ENCODE data around the gene KPNA2. TPM values are rescaled to one million over a fixed set of nuclear protein-coding genes. Genes with fewer than 3 reads are reported as not detected.

Gene KPNA2
- total RNA-seq: 10 to 100 TPM; 19.7 to 21.9 (median 20.5) TPM

- Histone ChIP-seq H3K36me3 (no peaks in the 10 kb centered on the region), H3K4me1 (peaks cover 0 to 8% of the 10 kb centered on the region in 2 donors), H3K9me3 (no peaks in the 10 kb centered on the region), H3K27ac (peak within 1 kb of the TSS; percentile 38 to 73), H3K4me3 (peak within 1 kb of the TSS; percentile 79 to 94 (median 91)), H3K27me3 (no peaks in the 10 kb centered on the region)
- TF ChIP-seq POLR2A (IDR thresholded peaks at IDR 0.05) (no peak), POLR2AphosphoS5 (IDR thresholded peaks at IDR 0.05) (peak in 2 of 3 donors; percentile 69 to 71)
- DNase-seq (ENCODE audit: low spot score in 2 of 2): peak; percentile 92
- intact Hi-C loops (cut with DNase I; ENCODE audit: low total_unique reads): no loop called here
Observed at GRCh38 chr17:68035523-68036303, at the start of gene KPNA2. KPNA2 (plus strand) TSS chr17:68035735; CDS start chr17:68037133, 1,398 bp downstream.

GRCh38 chr17:67990909-67991308 lies 44.6 kb upstream of the KPNA2 start:
- Histone ChIP-seq H3K4me3 (no peak overlapping the region), H3K36me3 (no peaks in the 10 kb centered on the region), H3K27me3 (no peaks in the 10 kb centered on the region), H3K4me1 (peaks cover 4 to 5% of the 10 kb centered on the region in 2 donors), H3K27ac (no peak overlapping the region), H3K9me3 (no peaks in the 10 kb centered on the region)
- TF ChIP-seq POLR2A (IDR thresholded peaks at IDR 0.05) (no peak), CTCF (IDR thresholded peaks at IDR 0.05) (no peak), POLR2AphosphoS5 (IDR thresholded peaks at IDR 0.05) (no peak)
- intact Hi-C loops (cut with DNase I; ENCODE audit: low total_unique reads): no loop called here
- no peak for DNase-seq (ENCODE audit: low spot score in 2 of 2)

GRCh38 chr17:67992548-67993152 lies 42.9 kb upstream of the KPNA2 start:
- intact Hi-C loops (cut with DNase I; ENCODE audit: low total_unique reads): no loop called here
- peak overlapping the region; percentile 47 to 96 (median 65) for H3K4me3 ChIP-seq
- H3K9me3 ChIP-seq: no peaks in the 10 kb centered on the region
- H3K4me1 ChIP-seq: peaks cover 4 to 5% of the 10 kb centered on the region in 2 donors
- no peak for DNase-seq (ENCODE audit: low spot score in 2 of 2)
- TF ChIP-seq CTCF (IDR thresholded peaks at IDR 0.05): no peak
- no peak for TF ChIP-seq POLR2AphosphoS5 (IDR thresholded peaks at IDR 0.05)
- TF ChIP-seq POLR2A (IDR thresholded peaks at IDR 0.05): no peak
- no peaks in the 10 kb centered on the region for H3K27me3 ChIP-seq
- peak overlapping the region; percentile 85 to 99 for H3K27ac ChIP-seq
- no peaks in the 10 kb centered on the region for H3K36me3 ChIP-seq

GRCh38 chr17:67993153-67993997 lies 42.2 kb upstream of the KPNA2 start:
- intact Hi-C loops (cut with DNase I; ENCODE audit: low total_unique reads): no loop called here

More at GRCh38 chr17:67993153-67993997, 42.2 kb upstream of the KPNA2 start:
- H3K9me3 ChIP-seq: no peaks in the 10 kb centered on the region
- peak overlapping the region; percentile 93 to 99 for H3K27ac ChIP-seq
- H3K4me3 ChIP-seq: peak overlapping the region; percentile 64 to 96 (median 79)
- peak; percentile 51 to 76 for DNase-seq (ENCODE audit: low spot score in 2 of 2)
- TF ChIP-seq CTCF (IDR thresholded peaks at IDR 0.05): peak in 1 of 3 donors; percentile 27
- TF ChIP-seq POLR2A (IDR thresholded peaks at IDR 0.05): no peak
- TF ChIP-seq POLR2AphosphoS5 (IDR thresholded peaks at IDR 0.05): peak in 2 of 3 donors; percentile 29 to 42
- peaks cover 4 to 5% of the 10 kb centered on the region in 2 donors for H3K4me1 ChIP-seq
- H3K27me3 ChIP-seq: no peaks in the 10 kb centered on the region
- no peaks in the 10 kb centered on the region for H3K36me3 ChIP-seq

Measured in breast epithelium (tissue), 4 donors.